GM19372 (cell line): ENCODE data around the gene ENTPD6.
"Not testable (repeated sequence)": the region's sequence is repeated elsewhere in the genome, so short reads cannot be mapped to it uniquely, and the experiment has no call there.

ENCODE experiments used
- ATAC-seq: cut with Tn5 transposase; IDR thresholded peaks from one replicate; pipeline ENCODE4 v1.9.1; 2021; ENCODE audit warnings: mild to moderate bottlenecking, low read depth, moderate library complexity; ENCODE audit not compliant: unreplicated experiment

Gene ENTPD6

DNA sequence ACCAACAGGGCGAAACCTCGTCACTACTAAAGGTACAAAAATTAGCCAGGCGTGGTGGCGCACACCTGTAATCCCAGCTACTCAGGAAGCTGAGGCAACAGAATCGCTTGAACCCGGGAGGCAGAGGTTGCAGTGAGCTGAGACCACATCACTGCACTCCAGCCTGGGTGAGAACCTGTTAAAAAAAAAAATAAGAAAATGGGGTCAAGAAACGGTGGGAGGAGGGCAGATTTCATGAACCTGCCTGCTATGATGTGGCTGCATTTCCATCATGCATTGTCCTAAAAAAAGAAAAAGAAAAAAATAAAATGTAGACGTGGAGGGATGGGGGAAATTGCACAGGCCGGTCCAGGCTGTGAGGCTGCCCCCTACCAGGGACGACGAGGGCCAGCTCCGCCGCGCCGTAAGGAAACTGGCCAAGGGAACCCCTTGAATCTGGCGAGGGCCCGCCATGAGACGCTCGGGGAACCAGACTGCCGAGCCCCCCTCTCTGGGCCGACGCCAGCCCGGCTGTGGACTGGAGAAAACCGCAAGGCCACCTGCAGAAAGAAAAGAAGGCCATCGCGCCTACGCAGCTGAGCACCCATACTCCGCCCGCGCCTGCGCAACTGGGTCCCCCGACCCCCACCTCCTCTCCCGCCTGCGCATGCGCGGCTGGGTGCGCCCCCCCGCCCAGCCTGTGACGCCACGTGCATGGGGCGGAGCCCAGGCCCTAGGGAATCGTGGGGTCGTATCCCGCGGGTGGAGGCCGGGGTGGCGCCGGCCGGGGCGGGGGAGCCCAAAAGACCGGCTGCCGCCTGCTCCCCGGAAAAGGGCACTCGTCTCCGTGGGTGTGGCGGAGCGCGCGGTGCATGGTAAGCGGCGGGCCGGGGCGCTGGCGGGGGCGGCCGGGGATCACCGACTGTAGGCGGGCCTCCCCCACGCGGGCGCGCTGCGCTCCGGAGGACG is at the start of gene ENTPD6:
Gene ENTPD6 (plus strand): TSS at position 699 of the 948 bp plus-strand sequence. CDS start 10,825 bp downstream, outside the sequence.
- ATAC-seq, result peak; percentile 83

GRCh38 chr20:25146976-25147375 is 48.5 kb upstream of the ENTPD6 start:
- ATAC-seq, result no peak

- no peak for ATAC-seq
Observed at GRCh38 chr20:25147716-25148115, 47.8 kb upstream of the ENTPD6 start.

- ATAC-seq, result no peak
Observed at GRCh38 chr20:25148181-25148981, 47.1 kb upstream of the ENTPD6 start.

DNA sequence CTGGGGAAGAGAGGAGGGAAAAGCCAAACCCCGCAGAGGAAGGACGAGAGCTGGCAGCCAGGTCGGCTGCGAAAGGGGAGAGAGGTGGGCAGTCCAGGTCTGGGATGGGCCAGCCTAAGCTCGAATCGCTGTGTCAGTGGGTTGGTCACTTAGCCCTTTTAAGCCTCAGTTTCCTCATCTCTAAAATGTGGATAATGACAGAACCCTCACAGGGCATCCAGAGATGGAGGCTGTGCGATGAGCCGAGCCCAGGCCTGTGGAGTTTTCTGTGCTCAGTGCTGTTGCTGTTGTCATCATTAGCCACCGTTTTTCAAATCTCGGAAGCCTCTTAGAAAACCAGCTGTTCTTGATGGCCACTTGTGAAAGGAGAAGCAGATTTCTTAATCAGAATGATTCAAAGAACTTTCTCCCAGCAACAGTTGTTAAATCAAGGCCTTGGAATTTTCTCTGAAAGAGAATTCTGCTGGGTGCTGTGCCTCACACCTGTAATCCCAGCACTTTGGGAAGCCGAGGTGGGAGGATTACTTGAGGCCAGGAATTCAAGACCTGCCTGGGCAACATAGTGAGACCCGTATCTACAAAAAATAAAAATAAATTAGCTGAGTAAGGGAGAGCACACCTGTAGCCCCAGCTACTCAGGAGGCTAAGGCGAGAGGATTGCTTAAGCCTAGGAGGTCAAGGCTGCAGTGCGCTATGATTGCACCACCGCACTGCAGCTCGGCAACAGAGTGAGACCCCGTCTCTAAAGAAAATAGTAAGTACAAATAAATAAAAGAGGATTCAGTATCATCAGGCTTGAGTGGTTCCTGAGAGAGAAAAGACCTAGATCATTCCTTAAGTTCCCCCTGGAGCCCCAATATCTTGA is 46.3 kb upstream of the ENTPD6 start:
- no peak for ATAC-seq

DNA sequence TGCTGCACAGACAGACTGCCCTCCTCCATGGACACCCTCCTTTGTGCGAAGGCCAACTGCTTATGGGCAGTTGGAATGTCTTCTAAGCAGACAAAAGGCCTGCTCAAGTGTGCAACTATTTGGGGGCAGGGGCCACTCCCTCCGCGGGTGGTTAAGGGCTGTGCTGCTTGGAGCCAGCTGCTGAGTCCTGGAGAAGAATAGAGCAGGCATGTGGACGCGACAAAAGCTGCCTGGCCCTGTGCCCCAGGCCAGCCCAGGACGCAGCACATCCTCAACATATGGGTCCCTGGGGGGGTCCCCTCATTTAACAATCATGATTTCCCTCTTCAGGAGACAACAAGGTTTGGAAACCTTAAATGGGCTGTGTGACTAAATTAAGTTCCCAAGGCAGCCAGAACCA is 45.5 kb upstream of the ENTPD6 start:
- no peak for ATAC-seq

- no peak for ATAC-seq
Observed at GRCh38 chr20:25158043-25158442, 37.5 kb upstream of the ENTPD6 start.

DNA sequence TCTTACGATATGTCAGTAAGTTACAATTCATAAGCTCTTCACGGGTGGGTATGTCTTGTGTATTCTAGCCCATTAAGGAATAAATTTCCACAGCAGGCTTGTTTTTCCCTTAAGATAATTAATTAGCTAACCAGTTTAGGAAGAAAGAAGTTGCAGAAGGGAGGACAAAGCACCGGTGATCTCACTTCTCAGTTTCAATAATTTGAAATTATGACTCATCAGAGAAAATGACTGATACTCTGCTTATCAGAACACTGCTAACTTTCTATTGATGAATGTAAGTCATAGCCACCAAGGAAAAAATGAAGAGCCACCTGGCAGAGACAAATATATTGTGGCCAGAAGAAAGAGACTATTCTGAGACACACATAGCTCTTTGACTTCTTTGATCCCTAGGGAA is 35.0 kb upstream of the ENTPD6 start:
- ATAC-seq, result no peak

GRCh38 chr20:25160897-25161296 is 34.6 kb upstream of the ENTPD6 start:
- ATAC-seq, result no peak

DNA sequence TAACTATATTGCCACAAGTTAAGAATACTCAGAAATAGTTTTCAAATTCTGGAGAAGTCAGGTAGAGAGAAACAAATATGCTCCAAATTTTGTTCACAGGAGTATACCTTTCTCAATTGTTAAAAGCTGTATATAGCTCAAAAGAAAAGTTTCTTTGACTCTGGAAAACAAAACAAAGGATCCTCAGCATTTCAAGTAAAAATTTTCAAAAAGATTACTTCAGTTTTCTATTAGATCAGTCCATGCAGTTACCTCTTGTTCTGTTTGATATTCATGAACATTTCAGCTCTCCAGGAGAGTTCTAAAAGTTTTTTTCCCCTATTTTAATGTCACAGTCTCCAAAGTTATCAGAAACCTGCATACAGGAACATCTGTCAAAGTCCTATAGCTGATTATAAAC is 30.4 kb upstream of the ENTPD6 start:
- ATAC-seq, result no peak

DNA sequence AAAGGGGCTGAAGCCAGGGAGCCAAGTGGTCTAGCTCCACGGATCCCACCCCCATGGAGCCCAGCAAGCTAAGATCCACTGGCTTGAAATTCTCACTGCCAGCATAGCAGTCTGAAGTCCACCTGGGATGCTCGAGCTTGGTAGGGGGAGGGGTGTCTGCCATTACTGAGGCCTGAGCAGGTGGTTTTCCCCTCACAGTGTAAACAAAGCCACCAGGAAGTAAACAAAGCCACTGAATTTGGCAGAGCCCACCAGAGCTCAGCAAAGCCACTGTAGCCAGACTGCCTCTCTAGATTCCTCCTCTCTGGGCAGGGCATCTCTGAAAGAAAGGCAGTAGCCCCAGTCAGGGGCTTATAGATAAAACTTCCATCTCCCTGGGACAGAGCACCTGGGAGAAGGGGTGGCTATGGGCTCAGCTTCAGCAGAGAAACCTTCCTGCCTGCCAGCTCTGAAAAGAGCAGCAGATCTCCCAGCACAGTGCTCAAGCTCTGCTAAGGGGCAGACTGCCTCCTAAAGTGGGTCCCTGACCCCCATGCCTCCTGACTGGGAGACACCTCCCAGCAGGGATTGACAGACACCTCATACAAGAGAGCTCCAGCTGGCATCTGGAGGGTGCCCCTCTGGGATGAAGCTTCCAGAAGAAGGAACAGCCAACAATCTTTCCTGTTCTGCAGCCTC is 29.3 kb upstream of the ENTPD6 start:
- not testable (repeated sequence) for ATAC-seq

- ATAC-seq, result no peak
Observed at GRCh38 chr20:25173321-25173720, 22.2 kb upstream of the ENTPD6 start.

- ATAC-seq, result no peak
Observed at GRCh38 chr20:25173886-25174308, 21.6 kb upstream of the ENTPD6 start.

DNA sequence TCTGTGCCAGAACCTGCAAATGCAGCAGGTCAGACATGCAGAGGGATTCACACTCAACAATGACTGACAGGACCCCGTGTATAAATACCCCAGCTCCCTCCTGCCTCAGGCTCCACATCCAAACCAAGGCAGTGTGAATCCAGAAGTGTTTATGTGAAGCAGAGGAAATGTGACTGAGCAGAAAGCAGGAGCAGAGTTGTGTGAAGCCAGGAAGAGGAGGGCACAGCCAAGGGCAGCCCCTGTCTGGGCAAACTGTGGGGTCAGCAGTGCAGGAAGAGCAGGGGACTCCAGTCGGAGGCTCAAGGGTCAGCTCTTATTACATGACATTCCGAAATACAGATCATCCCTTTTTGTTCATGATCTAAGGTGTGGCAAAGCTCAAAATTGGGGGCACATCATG is 19.3 kb upstream of the ENTPD6 start:
- no peak for ATAC-seq

- no peak for ATAC-seq
Observed at GRCh38 chr20:25177890-25178321, 17.6 kb upstream of the ENTPD6 start.

DNA sequence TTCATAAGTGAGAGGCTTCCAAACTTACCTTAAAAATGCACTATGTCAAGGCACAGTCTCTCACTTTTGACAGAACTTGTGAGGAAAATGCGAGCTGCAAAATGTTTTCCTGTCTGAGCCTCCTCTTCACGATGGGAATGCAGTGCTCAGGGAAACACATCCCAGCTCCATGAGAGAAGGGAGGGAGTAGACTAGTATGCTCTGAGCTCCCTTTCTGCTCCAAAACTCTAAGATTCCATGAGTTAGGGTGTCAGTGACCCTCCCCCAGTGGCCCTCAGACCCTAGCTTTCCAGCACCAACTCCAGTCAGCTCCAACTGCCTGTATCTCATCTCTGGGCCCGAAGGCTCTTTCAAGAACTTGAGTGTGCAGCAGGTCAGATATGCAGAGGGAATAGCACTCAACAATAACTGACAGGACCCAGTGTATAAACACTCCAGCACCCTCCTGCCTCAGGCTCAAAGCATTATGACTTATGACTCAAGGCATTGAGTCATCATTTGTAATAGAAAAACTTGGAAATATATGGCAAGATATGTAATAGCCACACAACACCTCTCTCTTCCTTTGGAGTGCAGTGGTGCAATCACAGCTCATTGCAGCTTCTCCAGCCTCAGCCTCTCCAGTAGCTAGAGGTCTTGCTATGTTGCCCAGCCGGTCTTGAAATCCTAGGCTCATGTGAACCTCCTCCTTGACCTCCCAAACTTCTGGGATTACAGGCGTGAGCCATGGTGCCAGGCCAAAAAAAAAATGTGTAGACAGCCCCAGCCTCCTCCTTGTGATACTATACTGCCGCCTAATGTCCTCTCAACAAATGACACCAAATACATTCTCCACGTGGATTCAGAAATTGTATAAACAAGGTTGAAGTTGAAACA is 16.7 kb upstream of the ENTPD6 start:
- ATAC-seq, result no peak

DNA sequence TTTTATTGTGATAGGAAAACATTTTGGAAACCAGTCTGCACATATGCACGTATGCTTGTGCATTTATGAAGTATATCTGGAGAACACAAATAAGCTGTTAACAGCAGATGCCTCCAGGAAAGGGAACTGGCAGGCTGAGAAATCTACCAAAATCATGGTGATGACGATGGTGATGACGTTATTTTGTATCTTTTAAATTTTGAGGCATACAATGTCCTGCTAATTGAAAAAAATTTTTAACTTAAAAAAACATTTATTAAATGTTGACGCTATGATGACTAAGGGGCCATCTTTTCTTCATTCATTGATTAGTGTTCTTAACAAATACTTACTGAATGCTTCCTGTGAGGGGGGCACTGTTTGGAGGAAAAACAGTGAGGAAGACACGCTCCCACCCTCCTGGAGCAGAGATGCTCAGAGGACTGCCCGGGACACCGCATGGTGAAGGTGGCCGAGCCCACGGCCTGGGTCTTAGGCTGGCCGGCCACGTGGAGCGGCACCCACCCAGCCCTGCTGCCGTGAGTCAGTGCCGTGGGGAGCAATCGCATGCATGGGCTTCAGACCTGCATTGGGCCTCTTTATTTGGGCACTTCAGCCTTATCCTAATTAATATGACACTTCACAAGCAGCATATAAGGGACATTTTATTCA is 15.9 kb upstream of the ENTPD6 start:
- no peak for ATAC-seq

DNA sequence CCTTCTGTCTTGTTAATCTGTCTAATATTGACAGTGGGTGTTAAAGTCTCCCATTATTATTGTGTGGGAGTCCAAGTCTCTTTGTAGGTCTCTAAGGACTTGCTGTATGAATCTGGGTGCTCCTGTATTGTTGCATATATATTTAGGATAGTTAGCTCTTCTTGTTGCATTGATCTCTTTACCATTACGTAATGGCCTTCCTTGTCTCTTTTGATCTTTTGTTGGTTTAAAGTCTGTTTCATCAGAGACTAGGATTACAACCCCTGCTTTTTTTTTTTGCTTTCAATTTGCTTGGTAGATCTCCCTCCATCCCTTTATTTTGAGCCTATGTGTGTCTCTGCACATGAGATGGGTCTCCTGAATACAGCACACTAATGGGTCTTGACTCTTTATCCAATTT is 11.1 kb upstream of the ENTPD6 start:
- not testable (repeated sequence) for ATAC-seq
